Measurements from ENCODE around the gene GTF2IRD2. TPM values are rescaled to one million over a fixed set of nuclear protein-coding genes. Genes with fewer than 3 reads are reported as not detected.
"Not testable (repeated sequence)": the region's sequence is repeated elsewhere in the genome, so short reads cannot be mapped to it uniquely, and the experiment has no call there.

Gene GTF2IRD2
- total RNA-seq, 1 donor from 2014 or later: 21.3 TPM

DNA sequence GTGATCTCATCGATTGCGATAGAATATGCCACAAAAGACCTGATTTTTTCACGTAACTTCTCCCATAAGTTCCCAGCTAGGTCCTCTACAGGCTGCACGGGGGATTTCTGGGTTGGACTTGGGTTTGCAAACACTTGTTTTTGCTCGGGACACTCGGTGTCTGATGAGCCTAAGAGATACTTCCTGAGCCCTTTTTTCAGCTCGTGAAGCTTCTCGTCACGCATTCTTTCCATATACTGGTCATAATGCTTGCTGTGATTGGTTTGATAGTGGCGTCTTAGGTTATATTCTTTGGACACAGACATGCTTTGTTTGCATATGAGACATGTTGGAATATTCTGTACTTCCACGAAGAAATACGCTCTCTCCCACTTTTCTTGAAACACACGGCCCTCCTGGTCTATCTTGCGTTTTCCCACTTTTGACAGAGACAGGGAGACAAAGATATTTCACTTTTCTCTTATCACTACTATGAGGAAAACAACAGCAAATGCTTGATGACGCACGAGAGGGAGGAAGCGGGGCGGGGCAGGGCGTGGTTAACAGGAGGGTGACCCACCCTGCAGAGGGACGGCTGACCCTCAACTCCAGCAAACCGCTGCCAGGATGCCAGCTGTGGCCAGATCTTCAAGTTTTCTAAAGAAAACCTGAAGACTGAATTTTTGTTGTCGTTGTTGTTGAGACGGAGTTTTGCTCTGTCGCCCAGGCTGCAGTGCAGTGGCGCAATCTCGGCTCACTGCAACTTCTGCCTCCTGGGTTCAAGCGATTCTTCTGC, 53.4 kb downstream of the GTF2IRD2 start:
- intact Hi-C loops (cut with micrococcal nuclease); DNase-seq; ATAC-seq: not testable (repeated sequence)

DNA sequence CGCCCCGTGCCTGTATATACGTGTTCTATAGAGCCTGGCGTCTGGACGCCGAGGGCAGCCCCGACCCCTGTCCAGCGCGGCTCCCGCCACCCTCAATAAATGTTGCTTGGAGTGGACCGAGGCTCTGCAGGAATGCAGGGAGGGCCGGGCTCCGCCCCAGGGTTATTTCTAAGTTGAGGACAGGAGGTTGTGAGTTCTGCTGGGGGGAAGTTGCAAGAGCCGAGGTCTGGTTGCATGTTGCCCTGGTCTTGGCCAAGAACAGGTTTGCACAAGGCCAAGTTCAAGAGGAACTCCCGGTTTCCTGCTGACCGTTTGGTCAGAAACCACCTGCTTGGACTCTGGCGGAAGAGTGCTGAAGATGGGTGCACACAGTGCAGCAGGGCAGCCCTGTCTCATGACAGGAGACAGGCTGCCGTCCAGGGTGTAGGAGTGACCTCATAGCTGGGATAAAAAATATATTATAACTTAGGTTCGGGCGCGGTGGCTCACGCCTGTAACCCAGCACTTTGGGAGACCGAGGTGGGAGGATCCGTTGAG, 62.1 kb downstream of the GTF2IRD2 start:
- DNase-seq; intact Hi-C loops (cut with micrococcal nuclease): not testable (repeated sequence)
- ATAC-seq: peak; percentile 16

DNA sequence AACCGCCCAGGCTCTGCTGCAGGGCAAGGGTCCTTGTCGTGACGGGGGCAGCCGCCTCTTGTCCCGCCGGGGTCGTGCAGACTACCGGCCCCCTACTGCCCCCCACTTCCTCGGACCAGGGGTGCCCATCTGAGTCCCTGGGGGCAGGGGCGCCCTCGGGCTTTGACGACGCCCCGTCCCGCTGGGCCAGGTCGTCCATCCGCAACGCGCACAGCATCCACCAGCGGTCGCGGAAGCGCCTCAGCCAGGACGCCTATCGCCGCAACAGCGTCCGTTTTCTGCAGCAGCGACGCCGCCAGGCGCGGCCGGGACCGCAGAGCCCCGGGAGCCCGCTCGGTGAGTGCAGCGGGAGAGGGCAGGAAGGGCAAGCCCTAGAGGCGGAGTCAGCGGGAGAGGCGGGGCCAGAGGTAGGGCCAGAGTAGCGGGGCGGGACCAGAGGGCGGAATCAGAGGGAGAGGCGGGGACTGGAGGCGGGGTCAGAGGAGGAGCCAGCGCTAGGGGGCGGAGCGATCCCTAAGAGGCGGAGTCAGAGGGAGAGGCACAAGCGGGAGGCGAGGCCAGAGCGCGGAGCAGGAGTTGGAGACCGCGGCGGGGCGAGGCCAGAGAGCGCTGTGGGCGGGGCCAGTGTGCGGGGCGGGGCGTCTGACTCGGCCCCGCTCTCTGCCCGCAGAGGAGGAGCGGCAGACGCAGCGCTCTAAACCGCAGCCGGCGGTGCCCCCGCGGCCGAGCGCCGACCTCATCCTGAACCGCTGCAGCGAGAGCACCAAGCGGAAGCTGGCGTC, 62.8 kb downstream of the GTF2IRD2 start:
- ATAC-seq: peak; percentile 97
- intact Hi-C loops (cut with micrococcal nuclease): not testable (repeated sequence)
- peak; percentile 97 for DNase-seq

DNA sequence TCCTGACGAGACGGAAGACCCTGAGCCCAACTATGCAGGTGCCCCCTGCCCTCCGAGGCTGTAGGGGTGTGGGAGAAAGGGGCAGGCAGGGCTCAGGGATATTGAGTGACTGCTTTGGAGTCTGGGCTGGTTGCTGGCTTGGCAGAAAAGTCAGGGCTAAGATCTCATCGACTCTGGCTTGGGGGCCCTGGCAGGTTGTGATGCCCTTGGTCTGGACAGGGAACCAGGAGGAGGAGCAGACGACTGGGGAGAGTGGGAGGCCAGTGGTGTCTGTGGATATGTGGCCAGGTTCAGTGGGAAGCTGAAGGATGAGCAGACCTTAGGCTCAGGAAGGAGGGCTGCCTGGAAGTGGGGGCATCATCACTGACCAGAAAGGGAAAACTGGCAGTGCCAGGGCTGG, 67.8 kb downstream of the GTF2IRD2 start:
- ATAC-seq; DNase-seq; intact Hi-C loops (cut with micrococcal nuclease): not testable (repeated sequence)

DNA sequence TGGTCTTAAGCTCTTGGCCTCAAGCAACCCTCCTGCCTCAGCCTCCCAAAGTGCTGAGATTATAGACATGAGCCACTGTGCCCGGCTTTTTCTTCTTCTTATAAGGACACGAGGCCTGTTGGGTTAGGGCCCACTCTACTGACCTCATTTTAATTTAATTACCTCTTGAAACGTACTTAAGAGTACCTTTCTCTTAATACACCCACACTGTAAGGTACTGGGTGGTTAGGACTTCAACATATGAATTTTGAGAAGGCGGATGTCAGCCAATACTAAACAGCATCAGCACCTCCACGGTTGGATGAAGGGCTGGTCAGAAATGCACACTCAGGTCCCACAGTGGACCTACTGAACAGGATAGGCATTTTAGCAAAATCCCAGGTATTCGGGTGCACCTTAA, 69.7 kb downstream of the GTF2IRD2 start:
- DNase-seq; intact Hi-C loops (cut with micrococcal nuclease); ATAC-seq: not testable (repeated sequence)

DNA sequence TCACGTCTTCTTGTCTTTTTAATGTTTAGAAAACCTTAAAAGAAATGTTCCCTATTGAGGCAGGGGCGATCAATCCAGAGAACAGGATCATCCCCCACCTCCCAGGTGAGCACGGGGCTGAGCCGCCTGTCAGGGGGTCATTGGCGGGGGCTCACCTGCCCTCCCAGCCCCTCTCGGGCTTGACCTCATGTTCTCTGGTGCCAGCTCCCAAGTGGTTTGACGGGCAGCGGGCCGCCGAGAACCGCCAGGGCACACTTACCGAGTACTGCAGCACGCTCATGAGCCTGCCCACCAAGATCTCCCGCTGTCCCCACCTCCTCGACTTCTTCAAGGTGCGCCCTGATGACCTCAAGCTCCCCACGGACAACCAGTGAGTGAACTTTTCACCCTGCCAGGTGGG, 72.4 kb downstream of the GTF2IRD2 start:
- DNase-seq; intact Hi-C loops (cut with micrococcal nuclease); ATAC-seq: not testable (repeated sequence)

DNA sequence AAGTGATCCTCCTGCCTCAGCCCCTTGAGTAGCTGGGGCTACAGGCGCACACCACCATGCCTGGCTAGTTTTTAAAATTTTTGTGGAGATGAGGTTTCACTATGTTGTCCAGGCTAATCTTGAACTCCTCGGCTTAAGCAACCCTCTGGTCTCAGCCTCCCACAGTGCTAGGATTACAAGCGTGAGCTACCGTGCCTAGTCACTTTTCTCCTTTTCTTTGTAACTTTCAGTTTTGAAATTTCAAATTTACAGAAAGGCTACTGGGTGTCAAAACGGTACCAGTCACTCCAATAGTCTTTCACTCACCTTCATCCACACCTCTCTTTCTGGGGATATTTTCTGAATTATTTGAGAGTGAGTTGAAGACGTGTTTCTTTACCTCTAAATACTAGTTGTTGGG, 76.3 kb downstream of the GTF2IRD2 start:
- intact Hi-C loops (cut with micrococcal nuclease); ATAC-seq; DNase-seq: not testable (repeated sequence)

DNA sequence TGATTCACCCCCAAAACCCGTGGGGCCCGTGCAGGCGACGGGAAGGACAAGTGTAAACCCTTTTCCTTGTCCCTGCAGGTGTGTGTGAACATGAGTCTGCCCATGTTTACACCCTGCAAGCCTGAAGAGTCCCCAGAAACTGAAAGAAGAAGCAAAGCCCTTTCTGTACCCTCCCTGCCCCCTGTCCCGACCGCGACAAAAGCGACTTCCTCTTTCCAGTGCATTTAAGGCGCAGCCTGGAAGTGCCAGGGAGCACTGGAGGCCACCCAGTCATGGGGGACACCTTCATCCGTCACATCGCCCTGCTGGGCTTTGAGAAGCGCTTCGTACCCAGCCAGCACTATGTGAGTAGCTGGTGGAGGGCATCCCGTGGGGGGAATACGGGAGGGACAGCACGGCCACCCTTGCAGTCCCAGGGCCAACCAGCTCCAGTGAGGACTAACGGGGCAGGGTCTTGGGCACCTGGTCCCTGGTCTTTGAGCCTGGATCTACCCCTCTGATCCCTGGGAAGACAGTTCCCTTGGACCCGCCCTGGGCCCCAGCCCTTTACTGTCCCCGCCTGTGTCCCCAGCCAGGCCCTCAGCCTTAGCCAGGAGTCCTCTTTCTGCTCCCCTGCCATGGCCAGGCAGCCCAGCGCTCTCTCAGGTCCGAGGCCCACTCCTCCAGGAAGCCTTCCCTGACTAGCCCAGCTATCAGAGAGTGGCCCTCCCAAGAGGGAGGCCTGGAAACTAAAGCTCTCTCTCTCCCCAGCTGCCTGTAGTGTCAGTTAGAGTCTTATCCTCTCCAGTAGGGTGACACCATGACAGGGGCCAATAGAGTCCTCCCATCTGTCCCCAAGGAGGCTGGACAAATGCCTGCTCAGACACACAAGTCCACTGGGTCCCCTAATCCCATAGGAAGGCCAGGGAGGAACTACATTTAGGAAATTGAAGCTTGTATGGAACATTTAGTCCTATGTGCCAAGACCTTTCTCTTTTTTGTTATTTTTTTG, 77.3 kb downstream of the GTF2IRD2 start, which contains the start of gene NCF1:
Gene NCF1 (plus strand): TSS at position 252 of the 991 bp plus-strand sequence. CDS start 21 bp downstream, at position 273.
- intact Hi-C loops (cut with micrococcal nuclease); DNase-seq: not testable (repeated sequence)

DNA sequence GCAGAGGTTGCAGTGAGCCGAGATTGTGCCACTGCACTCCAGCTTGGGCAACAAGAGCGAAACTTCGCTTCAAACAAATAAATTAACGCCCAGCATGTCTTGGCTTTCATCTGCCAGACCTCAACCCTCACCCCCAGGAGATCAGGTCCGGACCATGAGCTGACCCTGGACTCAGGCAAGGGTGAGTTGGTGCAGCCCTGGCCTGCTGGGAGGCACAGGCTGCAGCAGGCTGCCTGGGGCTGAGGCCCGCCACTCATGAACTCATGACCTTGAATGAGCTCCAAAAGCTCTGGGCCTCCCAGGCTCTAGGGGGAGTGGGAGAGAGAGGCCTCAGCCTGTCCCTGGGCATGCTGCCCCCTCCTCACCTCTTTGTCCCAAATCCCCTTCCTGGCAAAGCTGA, 79.3 kb downstream of the GTF2IRD2 start:
- DNase-seq: peak; percentile 25
- ATAC-seq: not testable (repeated sequence)

More for the DNA sequence above, 77.3 kb downstream of the GTF2IRD2 start, which contains the start of gene NCF1:
- ATAC-seq: peak; percentile 81

DNA sequence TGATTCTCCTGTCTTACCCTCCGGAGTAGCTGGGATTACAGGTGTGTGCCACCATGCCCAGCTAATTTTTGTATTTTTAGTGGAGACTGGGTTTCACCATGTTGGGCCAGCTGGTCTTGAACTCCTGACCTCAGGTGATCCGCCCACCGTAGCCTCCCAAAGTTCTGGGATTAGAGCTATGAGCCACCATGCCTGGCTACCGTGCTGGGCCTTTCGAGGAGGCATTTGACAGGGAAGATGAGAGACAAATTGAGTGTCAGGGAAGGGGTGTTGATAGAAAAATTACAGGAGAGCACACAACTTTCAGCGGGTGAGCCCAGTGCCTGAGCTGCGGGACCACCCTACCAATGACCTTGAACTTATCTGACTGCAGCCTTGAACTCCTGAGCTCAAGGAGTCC, 81.3 kb downstream of the GTF2IRD2 start:
- DNase-seq; ATAC-seq; intact Hi-C loops (cut with micrococcal nuclease): not testable (repeated sequence)

More for the DNA sequence above, 79.3 kb downstream of the GTF2IRD2 start:
- intact Hi-C loops (cut with micrococcal nuclease): not testable (repeated sequence)

DNA sequence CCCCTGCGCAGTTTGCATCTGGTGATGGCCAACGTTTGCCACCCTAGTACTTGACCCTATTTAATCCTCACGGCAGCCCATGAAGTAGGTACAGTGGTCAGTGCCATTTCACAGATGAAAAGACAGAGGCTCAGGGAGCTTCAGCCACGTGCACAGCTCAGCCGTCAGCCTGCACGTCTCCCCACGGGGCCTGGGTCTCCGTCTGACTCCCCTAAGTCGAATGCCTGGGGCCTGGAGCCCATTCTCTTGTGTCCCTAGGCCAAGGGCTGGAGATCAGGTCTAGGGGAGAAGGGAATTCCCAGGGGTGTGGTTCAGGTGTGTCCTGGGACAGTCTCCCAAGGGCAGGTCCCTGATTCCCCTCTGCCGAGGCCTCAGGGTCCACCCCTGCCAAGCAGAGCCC, 84.4 kb downstream of the GTF2IRD2 start:
- ATAC-seq; intact Hi-C loops (cut with micrococcal nuclease): not testable (repeated sequence)
- DNase-seq: peak; percentile 15

DNA sequence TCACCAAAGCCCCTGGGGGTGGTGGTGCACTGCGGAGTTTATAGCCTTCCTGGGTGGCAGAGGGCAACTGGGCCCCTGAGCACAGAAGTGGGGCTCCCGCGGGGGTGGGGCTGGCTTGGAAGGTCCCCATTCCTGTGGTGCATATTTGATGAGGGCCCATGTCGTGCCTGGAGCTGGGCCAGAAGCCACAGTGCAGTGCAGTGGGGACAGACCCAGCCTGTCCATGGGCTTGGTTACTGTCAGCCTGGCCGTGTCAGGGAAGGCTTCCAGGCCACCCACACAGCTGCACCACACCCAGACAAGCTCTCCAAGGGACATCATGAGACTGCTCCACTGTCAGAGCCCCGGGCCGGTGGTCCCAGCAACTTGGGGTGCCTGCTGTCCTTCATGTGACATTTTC, 84.9 kb downstream of the GTF2IRD2 start:
- DNase-seq; intact Hi-C loops (cut with micrococcal nuclease): not testable (repeated sequence)
- ATAC-seq: peak; percentile 53

DNA sequence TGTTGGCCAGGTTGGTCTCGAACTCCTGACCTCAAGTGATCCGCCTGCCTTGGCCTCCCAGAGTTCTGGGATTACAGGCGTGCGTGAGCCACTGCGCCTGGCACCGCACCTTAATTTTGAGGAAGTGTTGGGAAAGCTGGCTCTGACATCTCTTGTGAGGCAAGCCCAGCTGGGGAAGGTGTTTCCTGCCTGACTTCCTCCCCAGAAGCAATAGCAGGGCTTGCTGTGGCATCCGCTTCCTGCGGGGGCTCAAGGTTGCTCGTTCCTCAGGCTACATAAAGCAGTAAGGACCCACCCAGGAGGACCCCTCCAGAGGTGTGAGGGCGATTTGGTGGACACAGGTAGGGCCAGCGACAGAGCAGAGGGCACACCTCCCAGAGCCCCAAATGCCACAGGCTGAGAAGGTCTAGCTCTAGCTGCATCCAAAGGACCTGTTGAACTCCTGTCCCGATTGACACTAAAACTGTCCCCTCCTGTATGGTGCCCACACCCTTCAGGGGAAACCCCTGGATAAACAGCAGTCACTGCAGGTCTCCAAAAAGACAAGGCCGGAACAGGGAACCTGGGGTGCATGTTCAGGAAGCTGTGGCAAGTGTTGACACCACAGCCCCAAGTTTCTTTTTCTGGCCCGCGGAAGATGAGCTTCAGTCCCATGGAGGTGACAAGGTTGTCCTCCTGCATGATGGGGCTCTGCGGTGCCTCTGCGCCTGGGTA, 86.0 kb downstream of the GTF2IRD2 start:
- ATAC-seq: peak; percentile 58
- DNase-seq: not testable (repeated sequence)

DNA sequence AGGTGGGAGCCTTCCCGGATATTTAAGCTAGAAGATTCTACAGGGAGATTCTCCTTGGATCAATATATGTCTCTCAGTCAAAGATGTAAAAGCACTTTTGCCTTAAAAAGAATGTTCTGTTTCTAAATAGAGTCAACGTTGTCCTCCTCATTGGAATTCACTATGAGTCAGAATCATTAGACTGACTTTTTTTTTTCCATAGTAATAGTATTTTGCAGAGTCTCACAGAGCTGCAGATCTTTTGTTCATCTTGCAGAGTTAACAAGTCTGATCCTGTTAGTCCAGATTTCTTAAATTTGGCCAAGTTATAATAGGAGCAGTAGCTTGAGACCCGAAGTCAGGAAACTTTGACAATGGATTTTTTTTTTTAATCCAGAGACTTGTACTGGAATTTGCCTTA, 92.4 kb downstream of the GTF2IRD2 start:
- DNase-seq; intact Hi-C loops (cut with micrococcal nuclease); ATAC-seq: not testable (repeated sequence)

More for the DNA sequence above, 86.0 kb downstream of the GTF2IRD2 start:
- intact Hi-C loops (cut with micrococcal nuclease): not testable (repeated sequence)

DNA sequence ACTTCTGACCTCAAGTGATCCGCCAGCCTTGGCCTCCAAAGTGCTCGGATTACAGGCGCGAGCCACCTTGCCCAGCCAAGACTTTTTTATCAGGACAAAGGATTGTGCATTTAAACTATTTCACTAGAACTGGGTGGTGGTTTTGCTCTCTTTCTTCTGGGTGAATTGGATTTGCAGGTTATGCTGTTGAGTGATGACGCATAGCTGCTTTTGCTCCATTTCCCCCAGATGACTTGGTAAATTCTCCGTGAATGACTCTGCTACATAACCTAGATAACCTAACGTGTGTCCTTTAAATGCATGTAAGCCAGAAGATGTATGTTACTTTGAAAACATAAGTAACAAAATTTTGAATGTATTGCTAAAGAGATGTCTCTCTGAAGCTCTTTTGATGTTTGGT, 93.1 kb downstream of the GTF2IRD2 start:
- ATAC-seq; intact Hi-C loops (cut with micrococcal nuclease); DNase-seq: not testable (repeated sequence)

DNA sequence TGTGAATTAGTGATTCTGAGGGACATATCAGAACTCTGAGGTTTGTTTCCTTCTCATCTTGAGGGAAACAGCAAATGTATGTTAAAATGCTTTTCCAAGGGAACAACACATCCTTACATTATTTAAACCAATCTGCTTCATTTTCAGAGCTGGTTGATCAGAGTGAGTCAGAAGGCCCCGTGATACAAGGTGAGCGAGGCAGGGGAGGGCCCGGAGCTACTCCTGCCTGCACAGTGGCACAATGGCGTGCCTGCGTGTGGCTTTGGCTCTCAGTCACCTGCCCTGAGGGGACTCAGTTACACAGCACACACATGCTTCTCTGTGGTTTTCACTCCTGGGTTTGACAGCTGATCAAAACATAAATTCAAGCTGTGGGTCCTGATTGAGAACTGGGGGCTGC, 94.7 kb downstream of the GTF2IRD2 start:
- DNase-seq; ATAC-seq; intact Hi-C loops (cut with micrococcal nuclease): not testable (repeated sequence)

DNA sequence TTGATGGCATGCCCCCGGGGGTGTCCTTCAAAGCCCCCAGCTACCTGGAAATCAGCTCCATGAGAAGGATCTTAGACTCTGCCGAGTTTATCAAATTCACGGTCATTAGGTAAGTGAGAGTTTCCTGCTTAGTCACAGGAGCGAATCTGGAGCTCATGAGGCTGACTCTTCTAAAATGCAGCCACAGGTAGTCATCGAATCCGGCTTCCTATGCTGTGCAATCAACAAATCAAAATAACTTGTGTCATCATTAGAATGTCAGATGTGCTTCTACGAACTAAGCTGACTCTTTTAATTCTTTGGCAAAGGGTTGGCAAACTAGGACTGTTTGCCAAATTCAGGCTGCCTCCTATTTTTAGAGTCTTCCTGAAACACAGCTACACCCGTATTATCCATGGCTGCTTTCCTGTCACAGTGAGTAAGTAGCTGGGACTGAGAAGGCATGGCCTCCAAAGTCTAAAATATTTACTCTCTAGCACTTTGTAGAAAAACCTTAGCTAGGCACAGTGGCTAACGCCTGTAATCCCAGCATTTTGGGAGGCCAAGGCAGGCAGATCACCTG, 97.4 kb downstream of the GTF2IRD2 start:
- DNase-seq; intact Hi-C loops (cut with micrococcal nuclease): not testable (repeated sequence)
- peak; percentile 90 for ATAC-seq

Measured in left ventricle myocardium superior (tissue), 1 donor.